ENCODE data around the gene C2CD2. TPM values are rescaled to one million over a fixed set of nuclear protein-coding genes. Genes with fewer than 3 reads are reported as not detected.
"Not testable (repeated sequence)": the region's sequence is repeated elsewhere in the genome, so short reads cannot be mapped to it uniquely, and the experiment has no call there.

C2CD2 gene
- total RNA-seq, 2 experiments from 2014 or later, result 6.8 to 7.3 TPM

- peaks cover 16% of the 10 kb centered on the region for H3K27me3 Mint-ChIP-seq
- no peak overlapping the region for H3K4me3 Mint-ChIP-seq
- no peak for ATAC-seq
- peaks cover 17% of the 10 kb centered on the region for H3K4me1 Mint-ChIP-seq
- DNase-seq, result no peak
- no peaks in the 10 kb centered on the region for H3K9me3 Mint-ChIP-seq (ENCODE audit: low read depth)
- no peaks in the 10 kb centered on the region for H3K36me3 Mint-ChIP-seq (ENCODE audit: low read depth)
- no peak overlapping the region for H3K27ac Mint-ChIP-seq
- intact Hi-C loops (cut with DNase I, micrococcal nuclease), result loop anchor here in 1 of 2 experiments (5.0 kb wide), 1 partner anchor 47 kb away; no protein-coding TSS in a partner anchor
- ChIA-PET POLR2A (interaction anchor here (0.7 kb wide), 1 partner anchor 109 kb away, joined by 3 read pairs; no protein-coding TSS in a partner anchor), CTCF (no interaction called here)
These were observed 1.7 kb upstream of the C2CD2 start for GRCh38 chr21:41955516-41955915.

- no peak for ATAC-seq
- H3K9me3 Mint-ChIP-seq (ENCODE audit: low read depth), result no peaks in the 10 kb centered on the region
- intact Hi-C loops (cut with DNase I, micrococcal nuclease), result loop anchor here in 1 of 2 experiments (5.0 kb wide), 1 partner anchor 47 kb away; no protein-coding TSS in a partner anchor
- H3K27ac Mint-ChIP-seq, result no peak overlapping the region
- CTCF ChIA-PET, result no interaction called here
- POLR2A ChIA-PET, result interaction anchor here (0.7 kb wide), 1 partner anchor 110 kb away, joined by 3 read pairs; no protein-coding TSS in a partner anchor
- no peak for DNase-seq
- peak overlapping the region; percentile 25 for H3K4me3 Mint-ChIP-seq
- H3K27me3 Mint-ChIP-seq, result peaks cover 16% of the 10 kb centered on the region
- peaks cover 17% of the 10 kb centered on the region for H3K4me1 Mint-ChIP-seq
- H3K36me3 Mint-ChIP-seq (ENCODE audit: low read depth), result no peaks in the 10 kb centered on the region
These were observed 1.1 kb upstream of the C2CD2 start for GRCh38 chr21:41954654-41955499.

DNA sequence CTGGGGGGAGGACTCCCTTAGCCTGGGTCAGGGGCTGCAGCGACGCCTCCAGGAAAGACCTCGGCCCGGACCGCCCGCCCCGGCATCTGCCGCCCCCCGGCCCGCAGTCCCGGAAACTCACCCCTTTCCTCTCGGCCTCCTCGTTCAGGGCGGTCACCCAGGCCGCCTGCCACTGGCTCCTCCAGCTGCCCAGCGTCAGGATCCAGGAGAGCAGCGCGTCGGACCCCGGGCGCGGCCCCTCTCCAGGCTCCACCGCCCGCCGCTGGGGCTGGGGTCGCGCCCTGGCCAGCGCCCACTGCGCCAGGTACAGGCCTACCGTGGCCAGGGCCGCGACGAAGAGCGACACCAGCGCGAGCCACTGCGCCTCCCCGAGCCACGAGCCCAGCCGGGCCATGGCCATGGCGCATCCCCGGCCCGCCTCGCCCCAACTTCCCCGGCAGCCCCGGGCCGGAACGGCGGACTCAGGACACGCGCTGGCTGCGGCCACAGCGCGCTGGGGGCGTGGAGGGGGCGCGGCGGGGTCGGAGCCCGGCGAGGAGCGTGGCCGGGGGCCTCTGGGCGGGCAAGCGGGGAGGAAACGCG lies 478 bp downstream of the C2CD2 start:
- CTCF ChIA-PET, result no interaction called here
- POLR2A ChIA-PET, result no interaction called here
- no peak for ATAC-seq
- no peak overlapping the region for H3K27ac Mint-ChIP-seq
- H3K4me3 Mint-ChIP-seq, result peak overlapping the region; percentile 38
- peak; percentile 32 for DNase-seq
- intact Hi-C loops (cut with DNase I, micrococcal nuclease), result no loop called here
- H3K9me3 Mint-ChIP-seq (ENCODE audit: low read depth), result no peaks in the 10 kb centered on the region
- peaks cover 17% of the 10 kb centered on the region for H3K4me1 Mint-ChIP-seq
- peaks cover 16% of the 10 kb centered on the region for H3K27me3 Mint-ChIP-seq
- no peaks in the 10 kb centered on the region for H3K36me3 Mint-ChIP-seq (ENCODE audit: low read depth)

DNA sequence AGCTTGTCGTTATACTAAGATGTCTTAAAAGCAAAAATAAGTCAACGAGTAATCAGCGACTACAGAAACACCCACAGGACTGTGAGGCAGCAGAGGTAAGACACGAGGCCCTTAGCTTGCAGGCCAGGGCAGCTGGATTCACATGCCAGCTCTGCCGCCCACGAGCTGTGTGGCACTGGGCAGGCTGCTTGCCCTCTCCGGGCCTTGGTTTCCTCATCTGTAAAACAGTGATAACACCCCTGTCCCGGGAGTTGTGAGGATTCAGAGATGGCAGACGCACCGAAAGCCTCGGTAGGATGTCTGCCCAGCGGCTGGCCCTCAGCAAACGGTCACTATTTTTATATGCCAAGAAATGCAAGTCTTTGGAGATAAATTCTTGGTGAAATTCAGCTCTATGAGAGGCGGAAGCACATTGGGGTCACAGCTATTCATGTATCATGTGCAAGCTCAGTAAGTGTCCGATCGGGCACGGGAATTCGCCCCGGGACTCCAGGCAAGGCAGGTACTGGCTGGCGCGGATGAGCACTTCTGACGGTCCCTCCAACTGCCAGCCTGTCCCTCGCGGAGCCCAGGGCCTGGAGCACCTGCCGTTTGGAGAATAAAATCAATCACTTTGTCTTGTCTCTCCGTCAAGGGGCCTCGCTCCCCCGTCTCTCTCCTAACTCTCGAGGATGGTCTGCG lies 1.1 kb downstream of the C2CD2 start:
- DNase-seq, result no peak
- Mint-ChIP-seq H3K9me3 (ENCODE audit: low read depth) (no peaks in the 10 kb centered on the region), H3K4me1 (peaks cover 17% of the 10 kb centered on the region), H3K27ac (no peak overlapping the region), H3K27me3 (peaks cover 16% of the 10 kb centered on the region), H3K36me3 (ENCODE audit: low read depth) (no peaks in the 10 kb centered on the region), H3K4me3 (peak overlapping the region; percentile 38)
- CTCF ChIA-PET, result interaction anchor here (0.6 kb wide), 1 partner anchor 32 kb away, joined by 4 read pairs; no protein-coding TSS in a partner anchor
- POLR2A ChIA-PET, result no interaction called here
- intact Hi-C loops (cut with DNase I, micrococcal nuclease), result no loop called here
- no peak for ATAC-seq

- H3K4me1 Mint-ChIP-seq, result peaks cover 11% of the 10 kb centered on the region
- peak overlapping the region; percentile 38 for H3K4me3 Mint-ChIP-seq
- ChIA-PET POLR2A (interaction anchor here (0.6 kb wide), 1 partner anchor 24 kb away, joined by 5 read pairs; no protein-coding TSS in a partner anchor), CTCF (interaction anchor here (0.6 kb wide), 1 partner anchor 32 kb away, joined by 4 read pairs; no protein-coding TSS in a partner anchor)
- H3K36me3 Mint-ChIP-seq (ENCODE audit: low read depth), result no peaks in the 10 kb centered on the region
- intact Hi-C loops (cut with DNase I, micrococcal nuclease), result no loop called here
- ATAC-seq (no peak), DNase-seq (no peak)
- no peaks in the 10 kb centered on the region for H3K9me3 Mint-ChIP-seq (ENCODE audit: low read depth)
- H3K27me3 Mint-ChIP-seq, result peaks cover 16% of the 10 kb centered on the region
- H3K27ac Mint-ChIP-seq, result no peak overlapping the region
These were observed 1.8 kb downstream of the C2CD2 start for GRCh38 chr21:41951876-41952567.

DNA sequence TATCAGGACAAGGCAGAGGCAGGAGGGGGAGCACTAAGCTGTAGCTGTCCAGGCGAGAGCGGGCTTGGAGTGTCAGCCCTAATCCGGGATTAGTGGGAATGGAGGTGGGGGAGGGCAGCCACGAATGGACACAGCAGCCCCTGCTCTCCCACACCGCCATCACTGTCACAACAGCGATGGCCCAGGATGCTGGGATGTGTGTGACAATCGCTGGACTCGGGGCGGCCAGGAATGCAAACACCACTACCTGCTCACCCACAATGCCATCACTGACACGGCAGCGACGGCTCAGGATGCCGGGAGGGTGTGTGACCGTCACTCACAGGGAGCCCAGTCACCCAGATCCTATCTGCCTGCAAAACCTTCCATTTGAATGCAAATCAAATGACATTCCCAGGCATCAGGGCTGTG lies 2.9 kb downstream of the C2CD2 start:
- ChIA-PET POLR2A (no interaction called here), CTCF (interaction anchor here (1.0 kb wide), 1 partner anchor 9 kb away, joined by 4 read pairs; no protein-coding TSS in a partner anchor)
- ATAC-seq (no peak), DNase-seq (no peak)
- Mint-ChIP-seq H3K27ac (no peak overlapping the region), H3K4me1 (peaks cover 9% of the 10 kb centered on the region), H3K4me3 (no peak overlapping the region), H3K27me3 (peaks cover 16% of the 10 kb centered on the region), H3K36me3 (ENCODE audit: low read depth) (no peaks in the 10 kb centered on the region), H3K9me3 (ENCODE audit: low read depth) (no peaks in the 10 kb centered on the region)
- intact Hi-C loops (cut with DNase I, micrococcal nuclease), result no loop called here

DNA sequence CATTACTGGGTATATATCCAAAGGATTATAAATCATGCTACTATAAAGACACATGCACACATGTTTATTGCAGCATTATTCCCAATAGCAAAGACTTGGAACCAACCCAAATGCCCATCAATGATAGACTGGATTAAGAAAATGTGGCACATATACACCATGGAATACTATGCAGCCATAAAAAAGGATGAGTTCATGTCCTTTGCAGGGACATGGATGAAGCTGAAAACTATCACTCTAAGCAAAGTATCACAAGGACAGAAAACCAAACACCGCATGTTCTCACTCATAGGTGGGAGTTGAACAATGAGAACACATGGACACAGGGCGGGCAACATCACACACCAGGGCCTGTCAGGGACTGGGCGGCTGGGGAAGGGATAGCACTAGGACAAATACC lies 4.2 kb downstream of the C2CD2 start:
- DNase-seq; H3K4me3 Mint-ChIP-seq; CTCF ChIA-PET; ATAC-seq; H3K4me1 Mint-ChIP-seq; H3K36me3 Mint-ChIP-seq (ENCODE audit: low read depth); H3K9me3 Mint-ChIP-seq (ENCODE audit: low read depth); H3K27me3 Mint-ChIP-seq; H3K27ac Mint-ChIP-seq; intact Hi-C loops (cut with DNase I, micrococcal nuclease); POLR2A ChIA-PET: not testable (repeated sequence)

DNA sequence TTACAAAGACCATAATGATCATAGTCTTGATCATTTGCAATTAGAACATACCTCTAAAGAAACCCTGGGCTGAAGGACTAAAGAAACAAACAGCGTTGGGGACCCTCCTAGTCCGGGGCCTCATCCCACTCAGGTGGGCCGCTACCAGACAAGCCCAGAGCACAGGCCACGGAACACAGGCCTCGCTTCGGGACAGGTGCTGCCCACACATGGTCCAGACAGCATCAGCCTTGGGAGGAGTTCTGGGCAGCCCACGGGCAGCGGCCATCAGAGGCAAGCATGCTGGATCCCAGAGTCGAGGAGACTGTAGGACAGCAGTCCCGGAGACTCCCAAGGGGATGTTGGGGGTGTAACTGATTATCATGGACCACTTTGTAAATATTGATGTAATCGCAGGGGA lies 4.9 kb downstream of the C2CD2 start:
- DNase-seq (no peak), ATAC-seq (no peak)
- POLR2A ChIA-PET, result no interaction called here
- Mint-ChIP-seq H3K27me3 (peaks cover 3% of the 10 kb centered on the region), H3K27ac (no peak overlapping the region), H3K4me1 (peaks cover 2% of the 10 kb centered on the region), H3K4me3 (no peak overlapping the region), H3K36me3 (ENCODE audit: low read depth) (no peaks in the 10 kb centered on the region), H3K9me3 (ENCODE audit: low read depth) (no peaks in the 10 kb centered on the region)
- CTCF ChIA-PET, result interaction anchor here (0.6 kb wide), 1 partner anchor 48 kb away, joined by 3 read pairs; no protein-coding TSS in a partner anchor
- intact Hi-C loops (cut with DNase I, micrococcal nuclease), result no loop called here

GRCh38 chr21:41948078-41948895 lies 5.5 kb downstream of the C2CD2 start:
- Mint-ChIP-seq H3K4me3 (no peak overlapping the region), H3K27ac (no peak overlapping the region), H3K36me3 (ENCODE audit: low read depth) (no peaks in the 10 kb centered on the region), H3K9me3 (ENCODE audit: low read depth) (no peaks in the 10 kb centered on the region), H3K4me1 (peaks cover 2% of the 10 kb centered on the region), H3K27me3 (peaks cover 3% of the 10 kb centered on the region)
- ChIA-PET CTCF (interaction anchor here (0.6 to 1.2 kb wide), 2 partner anchors 48 to 160 kb away, joined by 3 to 4 read pairs; no protein-coding TSS in a partner anchor), POLR2A (no interaction called here)
- ATAC-seq, result no peak
- DNase-seq, result no peak
- intact Hi-C loops (cut with DNase I, micrococcal nuclease), result no loop called here

GRCh38 chr21:41945982-41946381 lies 7.8 kb downstream of the C2CD2 start:
- H3K4me1 Mint-ChIP-seq, result peaks cover 2% of the 10 kb centered on the region
- no peak overlapping the region for H3K4me3 Mint-ChIP-seq
- H3K9me3 Mint-ChIP-seq (ENCODE audit: low read depth), result no peaks in the 10 kb centered on the region
- no peaks in the 10 kb centered on the region for H3K36me3 Mint-ChIP-seq (ENCODE audit: low read depth)
- no peak overlapping the region for H3K27ac Mint-ChIP-seq
- DNase-seq (no peak), ATAC-seq (no peak)
- H3K27me3 Mint-ChIP-seq, result no peaks in the 10 kb centered on the region
- CTCF ChIA-PET, result no interaction called here
- POLR2A ChIA-PET, result no interaction called here
- intact Hi-C loops (cut with DNase I, micrococcal nuclease), result no loop called here
